Thyroid gland (tissue), 4 donors: ENCODE measurements around the gene GPR137B. TPM values are rescaled to one million over a fixed set of nuclear protein-coding genes. Genes with fewer than 3 reads are reported as not detected.

Experiments used
- DNase-seq, 2 donors: peaks; one replicate each; pipeline ENCODE4 v3.0.0-alpha.2; 2019
- H3K27ac ChIP-seq, 3 donors: fragments of 200-600 bp; sonication (generic); 1 replicate in 2 of 3; 2 replicates in 1 of 3; pipeline ENCODE4 v1.5.1; 2016 to 2019; ENCODE audit warnings: mild to moderate bottlenecking in 1 of 3, moderate library complexity in 1 of 3
- H3K27me3 ChIP-seq: fragments of 200-600 bp; sonication (generic); one replicate; pipeline ENCODE4 v1.5.1; 2019
- H3K36me3 ChIP-seq, 2 donors: fragments of 200-600 bp; sonication (generic); one replicate each; pipeline ENCODE4 v1.5.1; 2016 to 2019
- H3K4me1 ChIP-seq, 2 donors: fragments of 200-600 bp; sonication (generic); one replicate each; pipeline ENCODE4 v1.5.1; 2017 to 2019
- H3K4me3 ChIP-seq, 3 donors: fragments of 200-600 bp; sonication (generic); replicated peaks in 1 of 3; 1 replicate in 2 of 3; 2 replicates in 1 of 3; pipeline ENCODE4 v1.5.1; 2016; ENCODE audit warnings: mild to moderate bottlenecking in 1 of 3
- H3K9me3 ChIP-seq: fragments of 200-600 bp; sonication (generic); one replicate; pipeline ENCODE4 v1.5.1; 2017
- CTCF ChIP-seq, 6 experiments: fragments of 200-600 bp in 3 of 6; fragments of 450-650 bp in 3 of 6; sonication (generic) in 3 of 6; IDR thresholded peaks; one replicate each; pipeline ENCODE4 v1.5.1; 2016 to 2019; ENCODE audit warnings: antibody characterized with exemption in 6 of 6, mild to moderate bottlenecking in 2 of 6, inconsistent platforms in 1 of 6, moderate library complexity in 1 of 6
- POLR2A ChIP-seq, 2 donors: fragments of 450-650 bp; IDR thresholded peaks; one replicate each; pipeline ENCODE4 v1.6.1; 2017; ENCODE audit warnings: antibody characterized with exemption in 2 of 2, mild to moderate bottlenecking in 2 of 2, moderate library complexity in 1 of 2
- WGBS, 2 donors: methylation state at CpG; one replicate each; pipeline ENCODE4 v1.1.5; 2017; 5-methylcytosine and 5-hydroxymethylcytosine counted together
- intact Hi-C: fragments of 100-400 bp; cut with DNase I; formaldehyde crosslinking; loops from one replicate; pipeline ENCODE4 v1.15.1; 2023
- total RNA-seq, 4 donors: library from RNA; depleted of rRNA; stranded (reverse); fragments of >200 nt; gene quantifications; one replicate each; pipeline ENCODE4 v1.2.3, GENCODE V29; 2016

Gene GPR137B
- total RNA-seq, 4 donors from 2014 or later = 15.1 to 30.0 (median 15.6) TPM

- H3K9me3 ChIP-seq = no peaks in the 10 kb centered on the region
- no peak overlapping the region for H3K27ac ChIP-seq
- TF ChIP-seq CTCF (IDR thresholded peaks at IDR 0.05) (no peak), POLR2A (IDR thresholded peaks at IDR 0.05) (no peak)
These were observed 1.5 kb upstream of the GPR137B start for GRCh38 chr1:236140705-236141446.

GRCh38 chr1:236141447-236142252 is 689 bp upstream of the GPR137B start:
- WGBS, 2 donors = 2% methylated on average over 26 to 35 of the region's 67 CpGs

More at GRCh38 chr1:236140705-236141446, 1.5 kb upstream of the GPR137B start:
- no peak for DNase-seq
- 22 to 36% methylated on average over 18 of the region's 18 CpGs for WGBS, 2 donors
- Histone ChIP-seq H3K4me3 (peak overlapping the region in 1 of 3 donors; percentile 45), H3K4me1 (peaks cover 24 to 25% of the 10 kb centered on the region in 2 donors), H3K36me3 (no peaks in the 10 kb centered on the region), H3K27me3 (no peaks in the 10 kb centered on the region)
- intact Hi-C loops = no loop called here

GRCh38 chr1:236143104-236143948 is 987 bp downstream of the GPR137B start:
- TF ChIP-seq CTCF (IDR thresholded peaks at IDR 0.05) (no peak), POLR2A (IDR thresholded peaks at IDR 0.05) (no peak)
- WGBS, 2 donors = 40 to 41% methylated on average over 17 to 18 of the region's 39 CpGs
- no peaks in the 10 kb centered on the region for H3K36me3 ChIP-seq
- peak overlapping the region in 1 of 3 donors; percentile 40 for H3K27ac ChIP-seq
- DNase-seq = no peak
- H3K9me3 ChIP-seq = no peaks in the 10 kb centered on the region
- peak overlapping the region; percentile 37 to 45 (median 40) for H3K4me3 ChIP-seq
- H3K4me1 ChIP-seq = peaks cover 24 to 25% of the 10 kb centered on the region in 2 donors
- intact Hi-C loops = no loop called here
- H3K27me3 ChIP-seq = no peaks in the 10 kb centered on the region

More at GRCh38 chr1:236141447-236142252, 689 bp upstream of the GPR137B start:
- H3K27ac ChIP-seq = no peak overlapping the region
- H3K4me3 ChIP-seq = peak overlapping the region in 1 of 3 donors; percentile 45
- TF ChIP-seq CTCF (IDR thresholded peaks at IDR 0.05) = no peak
- TF ChIP-seq POLR2A (IDR thresholded peaks at IDR 0.05) = no peak
- no peaks in the 10 kb centered on the region for H3K9me3 ChIP-seq
- peak; percentile 44 to 46 for DNase-seq
- no peaks in the 10 kb centered on the region for H3K27me3 ChIP-seq
- intact Hi-C loops = no loop called here
- H3K4me1 ChIP-seq = peaks cover 24 to 25% of the 10 kb centered on the region in 2 donors
- no peaks in the 10 kb centered on the region for H3K36me3 ChIP-seq

- no peak overlapping the region for H3K4me3 ChIP-seq
- DNase-seq = peak in 1 of 2 donors; percentile 12
- intact Hi-C loops = no loop called here
- no peak overlapping the region for H3K27ac ChIP-seq
- H3K9me3 ChIP-seq = no peaks in the 10 kb centered on the region
- TF ChIP-seq CTCF (IDR thresholded peaks at IDR 0.05) = no peak
- no peak for TF ChIP-seq POLR2A (IDR thresholded peaks at IDR 0.05)
- peaks cover 25 to 30% of the 10 kb centered on the region in 2 donors for H3K4me1 ChIP-seq
- no peaks in the 10 kb centered on the region for H3K36me3 ChIP-seq
- WGBS, 2 donors = 93 to 95% methylated on average over 14 of the region's 14 CpGs
- H3K27me3 ChIP-seq = no peaks in the 10 kb centered on the region
These were observed 1.7 kb downstream of the GPR137B start for GRCh38 chr1:236144033-236144432.
